Mucosa of descending colon (tissue), 3 donors: Measurements from ENCODE around the gene GAS7. TPM values are rescaled to one million over a fixed set of nuclear protein-coding genes. Genes with fewer than 3 reads are reported as not detected.
A peak's percentile ranks its signal among the peaks of the same experiment; 100 is the strongest.

Experiments used
- ATAC-seq: fragments of 200-7000 bp; cut with Tn5 transposase; one replicate; pipeline ENCODE4 v1.9.1; 2020; ENCODE audit warnings: mild to moderate bottlenecking, moderate library complexity
- DNase-seq, 3 donors: peaks; one replicate each; pipeline ENCODE4 v3.0.0-alpha.2; 2020
- H3K36me3 ChIP-seq: fragments of 200-600 bp; one replicate; pipeline ENCODE4 v1.8.0; 2021; ENCODE audit warnings: low read depth, mild to moderate bottlenecking
- H3K4me1 ChIP-seq: fragments of 200-600 bp; one replicate; pipeline ENCODE4 v1.8.0; 2021; ENCODE audit warnings: low read depth, mild to moderate bottlenecking
- H3K4me3 ChIP-seq: fragments of 200-600 bp; one replicate; pipeline ENCODE4 v1.8.0; 2021; ENCODE audit warnings: mild to moderate bottlenecking
- H3K9me3 ChIP-seq: fragments of 200-600 bp; one replicate; pipeline ENCODE4 v1.8.0; 2021; ENCODE audit warnings: mild to moderate bottlenecking
- intact Hi-C, 2 donors: fragments of 100-400 bp; cut with DNase I in 1 of 2; cut with micrococcal nuclease in 1 of 2; formaldehyde crosslinking; loops; one replicate each; pipeline versions ENCODE4 v1.11.0 to v1.11.1; 2022; cut with DNase I, micrococcal nuclease
- total RNA-seq, 3 donors: library from RNA; stranded (reverse); fragmentation: NEBNext Ultra II Directional in 2 of 3; extraction: Animal tissue kit (Norgen Biotek cat#: 25700) in 2 of 3; gene quantifications; one replicate each; pipeline versions ENCODE4 v1.2.1 to v1.2.4, GENCODE V29; 2021 to 2023
- TF ChIP-seq, protein P1 (sequence below): fragments of 200-600 bp; IDR thresholded peaks from one replicate; pipeline ENCODE4 v1.8.0; 2022; ENCODE audit warnings: antibody characterized with exemption, mild to moderate bottlenecking
- donor health status: DM: no; HTN: no; CAD: no; lungs with moderate emphysema.
- donor health status: DM: no; HTN: no; CAD: no.
- donor health status: DM: no; HTN: yes; CAD: no.

The GAS7 gene
- total RNA-seq, 3 donors from 2014 or later, result 6.4 to 54.4 (median 21.6) TPM

DNA sequence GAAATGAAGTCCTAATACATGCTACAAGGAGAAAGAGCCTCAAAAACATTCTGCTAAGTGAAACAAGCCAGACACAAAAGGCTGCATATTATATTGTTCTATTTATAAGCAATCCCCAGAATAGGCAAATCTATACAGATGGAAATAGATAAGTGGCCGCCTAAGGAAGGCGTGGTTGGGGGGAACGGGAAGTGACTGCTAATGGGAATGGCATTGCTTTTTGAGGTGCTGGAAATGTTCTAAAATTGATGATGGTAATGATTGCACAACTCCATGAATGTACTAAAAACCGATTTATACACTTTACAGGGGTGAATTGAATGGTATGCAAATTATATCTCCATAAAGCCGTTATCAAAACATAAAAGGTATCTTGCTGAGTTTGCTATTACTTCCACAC, 67.7 kb downstream of the GAS7 start:
- intact Hi-C loops, result no loop called here
- H3K4me3 ChIP-seq, result no peak overlapping the region
- TF ChIP-seq, protein P1, sequence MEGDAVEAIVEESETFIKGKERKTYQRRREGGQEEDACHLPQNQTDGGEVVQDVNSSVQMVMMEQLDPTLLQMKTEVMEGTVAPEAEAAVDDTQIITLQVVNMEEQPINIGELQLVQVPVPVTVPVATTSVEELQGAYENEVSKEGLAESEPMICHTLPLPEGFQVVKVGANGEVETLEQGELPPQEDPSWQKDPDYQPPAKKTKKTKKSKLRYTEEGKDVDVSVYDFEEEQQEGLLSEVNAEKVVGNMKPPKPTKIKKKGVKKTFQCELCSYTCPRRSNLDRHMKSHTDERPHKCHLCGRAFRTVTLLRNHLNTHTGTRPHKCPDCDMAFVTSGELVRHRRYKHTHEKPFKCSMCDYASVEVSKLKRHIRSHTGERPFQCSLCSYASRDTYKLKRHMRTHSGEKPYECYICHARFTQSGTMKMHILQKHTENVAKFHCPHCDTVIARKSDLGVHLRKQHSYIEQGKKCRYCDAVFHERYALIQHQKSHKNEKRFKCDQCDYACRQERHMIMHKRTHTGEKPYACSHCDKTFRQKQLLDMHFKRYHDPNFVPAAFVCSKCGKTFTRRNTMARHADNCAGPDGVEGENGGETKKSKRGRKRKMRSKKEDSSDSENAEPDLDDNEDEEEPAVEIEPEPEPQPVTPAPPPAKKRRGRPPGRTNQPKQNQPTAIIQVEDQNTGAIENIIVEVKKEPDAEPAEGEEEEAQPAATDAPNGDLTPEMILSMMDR, result no peak
- no peaks in the 10 kb centered on the region for H3K9me3 ChIP-seq
- peaks cover 3% of the 10 kb centered on the region for H3K4me1 ChIP-seq
- DNase-seq (no peak), ATAC-seq (no peak)
- H3K36me3 ChIP-seq, result no peaks in the 10 kb centered on the region

DNA sequence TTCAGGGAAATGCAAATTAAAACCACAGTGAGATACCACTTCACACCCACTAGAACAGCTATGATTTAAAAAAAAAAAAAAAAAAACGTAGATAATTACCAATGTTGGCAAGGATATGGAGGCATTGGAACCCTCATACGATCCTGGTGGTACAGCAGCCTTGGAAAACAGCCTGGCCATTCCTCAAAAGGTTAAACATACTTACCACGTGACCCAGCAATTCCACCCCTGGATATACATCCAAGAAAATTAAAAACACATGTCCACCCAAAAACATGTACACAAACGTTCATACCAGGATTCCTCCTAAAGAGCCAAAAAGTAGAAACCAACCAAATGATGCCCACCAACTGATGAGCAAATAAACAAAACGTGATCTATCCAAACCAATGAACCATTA, 68.1 kb downstream of the GAS7 start:
- H3K36me3 ChIP-seq, result no peaks in the 10 kb centered on the region
- no peaks in the 10 kb centered on the region for H3K9me3 ChIP-seq
- no peak for DNase-seq
- no peak for ATAC-seq
- intact Hi-C loops, result no loop called here
- no peak overlapping the region for H3K4me3 ChIP-seq
- TF ChIP-seq, protein P1, result no peak
- no peaks in the 10 kb centered on the region for H3K4me1 ChIP-seq

DNA sequence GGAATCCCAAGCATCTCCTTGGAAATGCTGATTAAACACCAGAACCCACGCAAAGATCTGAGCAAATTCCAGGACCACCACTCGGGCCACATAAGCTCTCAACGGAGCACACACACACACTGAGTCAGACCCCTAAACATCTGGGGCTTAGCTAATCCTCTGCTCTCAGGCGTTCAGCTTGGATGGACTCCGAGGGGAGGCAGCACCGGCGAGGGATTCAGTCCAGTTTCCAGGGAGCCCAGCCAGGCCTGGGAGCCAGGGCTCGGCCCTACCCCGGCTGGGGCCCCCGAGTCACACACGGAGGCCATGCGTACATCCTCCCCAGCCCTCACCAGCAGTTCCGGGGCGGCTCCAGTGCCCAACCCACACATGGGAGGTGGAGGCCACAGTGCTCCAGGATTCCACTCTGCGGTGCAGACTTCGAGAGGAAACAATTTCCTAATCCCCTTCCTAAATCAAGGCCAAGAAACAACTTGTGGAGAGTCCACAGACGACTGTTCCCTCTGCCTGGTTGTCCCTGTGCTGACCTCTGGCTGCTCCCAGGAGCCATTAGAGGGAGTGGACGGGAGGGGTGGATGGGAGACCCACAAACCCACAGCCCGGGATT, 70.5 kb downstream of the GAS7 start:
- DNase-seq (peak; percentile 47 to 83 (median 65)), ATAC-seq (peak; percentile 79)
- Histone ChIP-seq H3K36me3 (no peaks in the 10 kb centered on the region), H3K4me3 (no peak overlapping the region), H3K9me3 (no peaks in the 10 kb centered on the region), H3K4me1 (no peaks in the 10 kb centered on the region)
- intact Hi-C loops, result no loop called here
- TF ChIP-seq, protein P1, result no peak

DNA sequence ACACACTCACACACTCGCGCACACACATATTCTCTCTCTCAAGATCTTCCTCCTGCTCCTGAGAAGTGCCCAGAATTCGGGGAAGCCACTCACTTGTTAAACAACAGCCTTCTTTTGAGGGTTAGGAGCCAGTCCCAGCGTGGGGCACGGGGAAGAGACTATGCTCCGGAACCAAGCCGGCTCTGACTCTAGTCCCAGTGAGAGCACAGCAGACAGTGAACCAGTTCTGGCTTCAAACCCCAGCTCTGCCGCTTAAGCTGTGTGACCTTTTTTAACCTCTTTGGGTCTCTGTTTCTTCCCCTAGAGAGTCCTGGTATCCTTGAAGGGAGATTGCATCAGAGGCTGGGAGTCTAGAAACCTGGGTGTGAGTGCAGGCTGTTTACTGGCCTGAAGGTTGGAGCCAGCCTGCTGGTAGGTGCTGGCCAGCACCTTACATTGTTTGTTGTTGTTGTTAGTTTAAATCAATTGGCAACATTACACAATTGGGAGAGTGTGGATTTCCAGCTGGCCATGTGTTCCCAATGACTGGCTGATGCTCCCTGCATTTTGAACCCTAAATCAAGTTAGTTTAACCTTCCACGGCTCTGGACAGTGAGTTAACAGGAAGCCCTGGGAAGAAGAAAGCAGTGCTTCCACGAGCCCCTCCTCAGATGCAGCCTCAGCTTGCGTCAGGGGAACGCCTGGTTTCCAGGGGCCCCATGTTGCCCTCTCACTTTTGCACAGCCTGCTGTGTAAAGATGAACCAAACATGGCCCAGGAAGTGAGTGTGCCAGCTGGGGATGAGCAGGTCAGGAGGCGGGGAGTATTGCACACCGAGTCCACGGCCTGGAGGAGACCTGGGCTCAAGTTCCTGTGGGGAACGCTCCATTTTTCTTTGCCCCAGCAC, 71.5 kb downstream of the GAS7 start:
- Histone ChIP-seq H3K9me3 (no peaks in the 10 kb centered on the region), H3K4me3 (no peak overlapping the region), H3K4me1 (no peaks in the 10 kb centered on the region), H3K36me3 (no peaks in the 10 kb centered on the region)
- TF ChIP-seq, protein P1, result no peak
- DNase-seq (no peak), ATAC-seq (peak; percentile 31)
- intact Hi-C loops, result no loop called here

DNA sequence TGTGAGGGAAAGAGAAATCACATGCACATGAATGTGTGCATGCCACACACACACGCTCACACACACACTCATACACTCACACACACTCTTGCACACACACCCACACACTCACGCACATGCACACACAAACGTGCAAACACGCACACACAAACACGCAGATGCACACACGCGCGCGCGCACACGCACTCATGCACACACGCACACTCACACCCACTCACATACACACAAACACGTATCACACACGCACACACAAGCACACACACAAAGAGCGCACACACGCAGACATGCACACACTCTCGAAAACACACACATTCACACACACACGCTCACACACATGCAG, 72.2 kb downstream of the GAS7 start:
- intact Hi-C loops, result no loop called here

More for the DNA sequence above, 72.2 kb downstream of the GAS7 start:
- Histone ChIP-seq H3K4me1 (no peaks in the 10 kb centered on the region), H3K36me3 (no peaks in the 10 kb centered on the region), H3K4me3 (no peak overlapping the region), H3K9me3 (no peaks in the 10 kb centered on the region)
- ATAC-seq (no peak), DNase-seq (no peak)
- TF ChIP-seq, protein P1, result no peak
